GM21717 (cell line): ENCODE measurements around the gene AKAP17A.

ENCODE experiments used
- ATAC-seq: cut with Tn5 transposase; IDR thresholded peaks from one replicate; pipeline ENCODE4 v1.9.1; 2021; ENCODE audit warnings: mild to moderate bottlenecking, moderate library complexity; ENCODE audit not compliant: unreplicated experiment

AKAP17A gene

GRCh38 chrX:1581132-1581531 is 10.3 kb upstream of the AKAP17A start:
- peak; percentile 46 for ATAC-seq

- ATAC-seq: peak; percentile 78
Measured at GRCh38 chrX:1582686-1583437, 8.5 kb upstream of the AKAP17A start.

- no peak for ATAC-seq
Measured at GRCh38 chrX:1584237-1585011, 7.0 kb upstream of the AKAP17A start.

- no peak for ATAC-seq
Measured at GRCh38 chrX:1587161-1587560, 4.2 kb upstream of the AKAP17A start.

- ATAC-seq: no peak
Measured at GRCh38 chrX:1589356-1590130, 1.9 kb upstream of the AKAP17A start.

GRCh38 chrX:1591863-1592469 is 562 bp downstream of the AKAP17A start:
- peak; percentile 6 for ATAC-seq

- peak; percentile 42 for ATAC-seq
Measured at GRCh38 chrX:1592470-1593142, 1.2 kb downstream of the AKAP17A start.

- ATAC-seq: no peak
Measured at GRCh38 chrX:1593286-1594271, 2.2 kb downstream of the AKAP17A start.

- no peak for ATAC-seq
Measured at GRCh38 chrX:1595711-1596060, 4.3 kb downstream of the AKAP17A start.

GRCh38 chrX:1596676-1597344 is 5.4 kb downstream of the AKAP17A start:
- ATAC-seq: no peak

- no peak for ATAC-seq
Measured at GRCh38 chrX:1597345-1598020, 6.1 kb downstream of the AKAP17A start.

GRCh38 chrX:1598021-1598875 is 6.8 kb downstream of the AKAP17A start:
- no peak for ATAC-seq

GRCh38 chrX:1598876-1599790 is 7.7 kb downstream of the AKAP17A start:
- ATAC-seq: no peak

GRCh38 chrX:1599791-1600405 is 8.5 kb downstream of the AKAP17A start:
- ATAC-seq: no peak

GRCh38 chrX:1600406-1601050 is 9.1 kb downstream of the AKAP17A start:
- ATAC-seq: no peak
